ENCODE data around the gene TECPR1. TPM values are rescaled to one million over a fixed set of nuclear protein-coding genes. Genes with fewer than 3 reads are reported as not detected.
A peak's percentile ranks its signal among the peaks of the same experiment; 100 is the strongest.

TECPR1 gene
- 8.3 and 24.4 TPM in 2 replicates for total RNA-seq (2014; rRNA removed; shearing (Covaris generic))
- polyA plus RNA-seq (2016; fragmentation: Nextera tagmentation; extraction: Ambion mirVana), result 4.4 and 4.6 TPM in 2 replicates
- long read RNA-seq, partial matches to known transcripts, result 0 of 1 reads
- long read RNA-seq, other reads (novel, unspliced or antisense), result 1 of 1 reads

- peaks cover 14% of the 10 kb centered on the region; the same call in 1 of the 2 replicates for H3F3A ChIP-seq (replicated peaks; ENCODE audit: low read depth)
- H3K27me3 ChIP-seq (ENCODE audit: insufficient read depth), result no peaks in the 10 kb centered on the region
- peak within 1 kb of the TSS; percentile 94 for H2AFZ ChIP-seq
- H3K9me2 ChIP-seq (ENCODE audit: insufficient read depth), result no peaks in the 10 kb centered on the region
- peaks cover 11% of the 10 kb centered on the region for H3K79me2 ChIP-seq (replicated peaks; ENCODE audit: insufficient read depth)
- Mint-ChIP-seq H3K27me3 (ENCODE audit: insufficient read depth, low read depth, poor library complexity) (peaks cover 10% of the 10 kb centered on the region), H3K36me3 (ENCODE audit: low read depth) (peaks cover 3% of the 10 kb centered on the region; the same call in 1 of the 3 replicates), H3K27ac (peak within 1 kb of the TSS; percentile 70), H3K4me1 (peaks cover 18% of the 10 kb centered on the region), H3K9me3 (no peaks in the 10 kb centered on the region; the same call in 2 of the 3 replicates), H3K4me3 (peak within 1 kb of the TSS; percentile 92)
- H4K20me1 ChIP-seq (replicated peaks; ENCODE audit: insufficient read depth), result 0 out of 2 replicates have a peak, but pooled peaks cover 3% of the 10 kb centered on the region
- DNase-seq (ENCODE audit: low spot score) (peak; percentile 96), ATAC-seq (peak; percentile 98)
- peak within 1 kb of the TSS; percentile 95 for H3K4me3 ChIP-seq
- H3K36me3 ChIP-seq (ENCODE audit: insufficient read depth), result no peaks in the 10 kb centered on the region
- H3K4me1 ChIP-seq (ENCODE audit: insufficient read depth), result peaks cover 19% of the 10 kb centered on the region
- peak within 1 kb of the TSS; percentile 55 for H3K27ac ChIP-seq (ENCODE audit: low read depth)
- H3K4me2 ChIP-seq, result peak within 1 kb of the TSS; percentile 95
- TF ChIP-seq EZH2 (IDR thresholded peaks at IDR 0.05; ENCODE audit: low read depth, unreplicated experiment), result no peak
- TF ChIP-seq ZNF462 (CRISPR knock-in tag; IDR thresholded peaks at IDR 0.05), result no peak
- TF ChIP-seq NANOG (IDR thresholded peaks at IDR 0.05; ENCODE audit: borderline replicate concordance), result no peak
- TF ChIP-seq ZNF114 (CRISPR knock-in tag; IDR thresholded peaks at IDR 0.05), result no peak
- TF ChIP-seq ZNF331 (CRISPR knock-in tag; IDR thresholded peaks at IDR 0.05; ENCODE audit: low read depth), result no peak
- TF ChIP-seq STAT1 (IDR thresholded peaks at IDR 0.05; ENCODE audit: unreplicated experiment), result no peak
- no peak for TF ChIP-seq JUNB (IDR thresholded peaks at IDR 0.05; ENCODE audit: unreplicated experiment)
- TF ChIP-seq POLR2AphosphoS5 (IDR thresholded peaks at IDR 0.05; ENCODE audit: low read depth), result peak; percentile 66
- TF ChIP-seq REST (IDR thresholded peaks at IDR 0.05; ENCODE audit: unreplicated experiment), result no peak
- no peak; the same call in none of the 2 replicates for TF ChIP-seq ETS1 (IDR thresholded peaks at IDR 0.05)
- no peak for TF ChIP-seq EZH2phosphoT487 (IDR thresholded peaks at IDR 0.05; ENCODE audit: unreplicated experiment)
- no peak for TF ChIP-seq CTCF (conservative IDR thresholded peaks at IDR 0.05; ENCODE audit: low read depth in 2 of 2)
- peak; percentile 87 for TF ChIP-seq CREB1 (CRISPR knock-in tag; IDR thresholded peaks at IDR 0.05; ENCODE audit: low read depth)
Measured at GRCh38 chr7:98251601-98252424, at the start of gene TECPR1. Gene TECPR1 (minus strand): TSS chr7:98252232. CDS start chr7:98246146, 6,086 bp downstream.

All from GM23338 (cell line).